Astrocyte (in vitro differentiated cells and primary cell): ENCODE results near the gene RGS11. TPM values are rescaled to one million over a fixed set of nuclear protein-coding genes. Genes with fewer than 3 reads are reported as not detected.

Experiments used
- DNase-seq: peaks from one replicate; pipeline ENCODE4 v3.0.0-alpha.2; 2010; ENCODE audit warnings: low read depth
- FAIRE-seq: peaks from 2 replicates; lab custom pipeline; 2011; peaks lifted over from hg19 to GRCh38; lab: Jason Lieb, UNC
- H2AFZ ChIP-seq: 2 replicates; pipeline ENCODE4 v1.6.0; 2012; ENCODE audit warnings: low read depth, low read length, inconsistent platforms
- H3K27ac ChIP-seq: 2 replicates; pipeline ENCODE4 v1.5.1; 2011; ENCODE audit warnings: low read depth, low read length, inconsistent platforms
- H3K27me3 ChIP-seq: 2 replicates; pipeline ENCODE4 v1.6.0; 2011; ENCODE audit warnings: low read length, inconsistent platforms; ENCODE audit not compliant: insufficient read depth
- H3K36me3 ChIP-seq: 2 replicates; pipeline ENCODE4 v1.5.1; 2011; ENCODE audit warnings: low read length, inconsistent platforms; ENCODE audit not compliant: insufficient read depth
- H3K4me1 ChIP-seq: 2 replicates; pipeline ENCODE4 v1.5.1; 2011; ENCODE audit warnings: low read length, inconsistent platforms; ENCODE audit not compliant: insufficient read depth
- H3K4me2 ChIP-seq: 2 replicates; pipeline ENCODE4 v1.6.0; 2012; ENCODE audit warnings: low read length, inconsistent platforms
- H3K4me3 ChIP-seq: 2 replicates; pipeline ENCODE4 v1.5.1; 2011; ENCODE audit warnings: low read depth, mild to moderate bottlenecking, low read length, inconsistent platforms; ENCODE audit not compliant: insufficient read depth
- H3K79me2 ChIP-seq: 2 replicates; pipeline ENCODE4 v1.6.0; 2012; ENCODE audit warnings: mild to moderate bottlenecking, low read length, inconsistent platforms; ENCODE audit not compliant: insufficient read depth
- H3K9ac ChIP-seq: 2 replicates; pipeline ENCODE4 v1.6.0; 2012; ENCODE audit warnings: mild to moderate bottlenecking, low read length, inconsistent platforms
- H3K9me3 ChIP-seq: 2 replicates; pipeline ENCODE4 v1.5.1; 2012; ENCODE audit warnings: low read depth, mild to moderate bottlenecking, low read length, inconsistent platforms; ENCODE audit not compliant: insufficient read depth
- H4K20me1 ChIP-seq: 2 replicates; pipeline ENCODE4 v1.6.0; 2012; ENCODE audit warnings: low read length, inconsistent platforms; ENCODE audit not compliant: insufficient read depth
- H3K27ac Mint-ChIP-seq: one replicate; pipeline ENCODE4 v1.8.0; 2021; ENCODE audit warnings: mild to moderate bottlenecking, mixed read lengths; ENCODE audit not compliant: unreplicated experiment
- H3K27me3 Mint-ChIP-seq: one replicate; pipeline ENCODE4 v1.8.0; 2021; ENCODE audit warnings: low read depth, mixed read lengths; ENCODE audit not compliant: unreplicated experiment
- H3K36me3 Mint-ChIP-seq: one replicate; pipeline ENCODE4 v1.8.0; 2021; ENCODE audit warnings: low read depth, mixed read lengths; ENCODE audit not compliant: unreplicated experiment
- H3K4me1 Mint-ChIP-seq: one replicate; pipeline ENCODE4 v1.8.0; 2021; ENCODE audit warnings: low read depth, mixed read lengths; ENCODE audit not compliant: unreplicated experiment
- H3K4me3 Mint-ChIP-seq: one replicate; pipeline ENCODE4 v1.8.0; 2021; ENCODE audit warnings: mild to moderate bottlenecking, moderate library complexity, mixed read lengths; ENCODE audit not compliant: unreplicated experiment
- H3K9me3 Mint-ChIP-seq: one replicate; pipeline ENCODE4 v1.8.0; 2021; ENCODE audit warnings: mild to moderate bottlenecking, mixed read lengths; ENCODE audit not compliant: unreplicated experiment
- CTCF ChIP-seq: IDR thresholded peaks from 2 replicates; pipeline ENCODE4 v1.5.1; 2011; ENCODE audit warnings: low read depth, mild to moderate bottlenecking, inconsistent platforms, low read length, moderate library complexity; ENCODE audit not compliant: insufficient read depth
- EZH2 ChIP-seq: IDR thresholded peaks from 2 replicates; pipeline ENCODE4 v1.6.1; 2012; ENCODE audit warnings: mild to moderate bottlenecking, low read length, inconsistent platforms; ENCODE audit not compliant: insufficient read depth
- total RNA-seq: library from RNA; stranded (reverse); gene quantifications from 2 replicates; pipeline ENCODE4 v1.2.1, GENCODE V29; 2021

Gene RGS11
- total RNA-seq, 1 donor from 2014 or later = 2.7 TPM

- H3K27me3 Mint-ChIP-seq = no peaks in the 10 kb centered on the region
- Histone ChIP-seq H3K79me2 (no peaks in the 10 kb centered on the region), H3K4me3 (no peak overlapping the region), H4K20me1 (no peaks in the 10 kb centered on the region), H3K36me3 (no peaks in the 10 kb centered on the region), H3K27ac (no peak overlapping the region), H3K9ac (no peak overlapping the region), H3K4me1 (no peaks in the 10 kb centered on the region), H2AFZ (no peak overlapping the region), H3K4me2 (no peak overlapping the region), H3K27me3 (peaks cover 2% of the 10 kb centered on the region), H3K9me3 (no peaks in the 10 kb centered on the region)
- DNase-seq (no peak), FAIRE-seq (no peak)
- H3K9me3 Mint-ChIP-seq = no peaks in the 10 kb centered on the region
- H3K27ac Mint-ChIP-seq = no peak overlapping the region
- H3K4me1 Mint-ChIP-seq = no peaks in the 10 kb centered on the region
- H3K4me3 Mint-ChIP-seq = no peak overlapping the region
- peaks cover 5% of the 10 kb centered on the region for H3K36me3 Mint-ChIP-seq
- no peak for TF ChIP-seq CTCF
- TF ChIP-seq EZH2 = no peak
These were observed 9.7 kb upstream of the RGS11 start for GRCh38 chr16:285146-286055.

- Mint-ChIP-seq H3K9me3 (no peaks in the 10 kb centered on the region), H3K36me3 (peaks cover 5% of the 10 kb centered on the region), H3K27me3 (no peaks in the 10 kb centered on the region), H3K4me3 (no peak overlapping the region), H3K27ac (no peak overlapping the region), H3K4me1 (no peaks in the 10 kb centered on the region)
- Histone ChIP-seq H3K4me2 (no peak overlapping the region), H3K36me3 (no peaks in the 10 kb centered on the region), H3K9me3 (no peaks in the 10 kb centered on the region), H2AFZ (no peak overlapping the region), H3K4me1 (no peaks in the 10 kb centered on the region), H3K4me3 (no peak overlapping the region), H3K27me3 (peaks cover 5% of the 10 kb centered on the region), H3K79me2 (no peaks in the 10 kb centered on the region), H4K20me1 (no peaks in the 10 kb centered on the region), H3K9ac (no peak overlapping the region), H3K27ac (no peak overlapping the region)
- DNase-seq (no peak), FAIRE-seq (no peak)
- TF ChIP-seq CTCF (no peak), EZH2 (no peak)
These were observed 8.7 kb upstream of the RGS11 start for GRCh38 chr16:284204-285120.
